Epithelial cell of proximal tubule (primary cell): ENCODE measurements around the gene TICRR. TPM values are rescaled to one million over a fixed set of nuclear protein-coding genes. Genes with fewer than 3 reads are reported as not detected.

Source experiments
- DNase-seq: peaks from one replicate; pipeline ENCODE4 v3.0.0-alpha.2; 2011; ENCODE audit warnings: low read depth
- H3K4me3 ChIP-seq: 2 replicates; pipeline ENCODE4 v1.5.1; 2011; ENCODE audit warnings: low read depth, mild to moderate bottlenecking, low read length
- total RNA-seq: library from RNA; depleted of rRNA; stranded (reverse); fragments of >200 nt; gene quantifications from 2 replicates; pipeline ENCODE4 v1.2.3, GENCODE V29; 2015
- TF ChIP-seq, protein P1 (sequence below): conservative IDR thresholded peaks from 2 replicates; pipeline ENCODE4 v1.5.1; 2012; ENCODE audit warnings: low read depth, mild to moderate bottlenecking, low read length

Gene TICRR
- total RNA-seq, 1 donor from 2014 or later = 13.1 TPM

DNA sequence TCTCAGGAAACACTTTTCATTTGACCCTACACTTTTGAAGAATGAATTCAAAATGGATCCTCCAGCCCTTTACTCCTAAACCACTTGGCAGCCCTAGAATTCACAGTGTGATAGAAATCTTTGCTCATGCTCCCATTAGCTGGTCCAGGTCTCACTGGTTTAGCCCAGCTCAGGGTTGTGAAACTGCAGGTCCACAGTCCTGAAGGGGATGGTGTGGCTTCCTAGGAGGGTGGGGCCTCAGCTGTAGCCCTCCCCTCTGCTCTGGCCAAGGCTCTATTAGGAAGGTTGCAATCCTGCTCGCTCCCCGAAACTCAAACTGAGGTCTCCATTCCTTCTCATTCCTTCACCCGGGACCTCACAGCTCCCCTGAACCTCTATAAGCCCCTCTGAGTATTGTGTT is 21.6 kb upstream of the TICRR start:
- no peak for DNase-seq

DNA sequence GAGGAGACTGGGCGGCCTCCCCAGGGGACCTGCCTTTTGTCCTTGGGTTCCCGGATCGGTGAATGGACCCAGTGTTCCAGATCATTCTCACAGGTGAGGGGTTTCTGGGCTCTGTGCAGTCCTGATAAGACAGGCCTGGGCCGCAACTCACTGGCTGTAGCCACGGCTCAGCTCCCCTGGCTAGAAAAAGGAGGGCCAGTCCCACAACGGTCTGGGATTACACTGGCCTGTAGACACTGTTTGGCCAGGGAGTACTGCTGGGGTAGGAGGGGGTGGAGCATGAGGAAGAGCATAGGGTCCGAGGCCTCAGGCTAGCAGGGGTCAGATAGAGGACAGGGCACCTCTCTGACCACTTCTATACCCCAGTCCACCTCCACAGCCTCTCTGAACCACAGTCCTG is 21.0 kb upstream of the TICRR start:
- TF ChIP-seq, protein P1, sequence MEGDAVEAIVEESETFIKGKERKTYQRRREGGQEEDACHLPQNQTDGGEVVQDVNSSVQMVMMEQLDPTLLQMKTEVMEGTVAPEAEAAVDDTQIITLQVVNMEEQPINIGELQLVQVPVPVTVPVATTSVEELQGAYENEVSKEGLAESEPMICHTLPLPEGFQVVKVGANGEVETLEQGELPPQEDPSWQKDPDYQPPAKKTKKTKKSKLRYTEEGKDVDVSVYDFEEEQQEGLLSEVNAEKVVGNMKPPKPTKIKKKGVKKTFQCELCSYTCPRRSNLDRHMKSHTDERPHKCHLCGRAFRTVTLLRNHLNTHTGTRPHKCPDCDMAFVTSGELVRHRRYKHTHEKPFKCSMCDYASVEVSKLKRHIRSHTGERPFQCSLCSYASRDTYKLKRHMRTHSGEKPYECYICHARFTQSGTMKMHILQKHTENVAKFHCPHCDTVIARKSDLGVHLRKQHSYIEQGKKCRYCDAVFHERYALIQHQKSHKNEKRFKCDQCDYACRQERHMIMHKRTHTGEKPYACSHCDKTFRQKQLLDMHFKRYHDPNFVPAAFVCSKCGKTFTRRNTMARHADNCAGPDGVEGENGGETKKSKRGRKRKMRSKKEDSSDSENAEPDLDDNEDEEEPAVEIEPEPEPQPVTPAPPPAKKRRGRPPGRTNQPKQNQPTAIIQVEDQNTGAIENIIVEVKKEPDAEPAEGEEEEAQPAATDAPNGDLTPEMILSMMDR = no peak
- no peak overlapping the region for H3K4me3 ChIP-seq
- DNase-seq = no peak

More for the DNA sequence above, 21.6 kb upstream of the TICRR start:
- H3K4me3 ChIP-seq = no peak overlapping the region
- TF ChIP-seq, protein P1 = no peak

DNA sequence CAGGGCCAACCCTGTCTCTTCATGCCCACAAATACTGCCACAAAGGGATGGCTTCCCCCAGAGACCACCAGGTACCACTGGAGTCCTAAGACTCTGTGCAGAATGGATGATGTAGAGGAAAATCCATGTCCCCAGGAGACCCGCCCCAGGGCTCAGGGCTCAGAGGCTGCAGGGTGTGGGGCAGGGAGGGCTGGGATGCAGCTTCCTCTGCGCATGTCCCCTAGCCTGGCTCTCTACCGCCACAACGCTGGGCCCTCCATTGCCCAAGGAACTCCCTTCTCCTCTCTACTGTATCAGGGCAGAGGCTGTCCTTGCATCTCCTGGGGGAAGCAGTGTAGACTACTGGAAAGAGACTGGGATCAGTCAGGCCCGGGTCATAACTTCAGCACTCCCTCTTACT is 19.5 kb upstream of the TICRR start:
- no peak for DNase-seq
- H3K4me3 ChIP-seq = no peak overlapping the region
- TF ChIP-seq, protein P1 = no peak

DNA sequence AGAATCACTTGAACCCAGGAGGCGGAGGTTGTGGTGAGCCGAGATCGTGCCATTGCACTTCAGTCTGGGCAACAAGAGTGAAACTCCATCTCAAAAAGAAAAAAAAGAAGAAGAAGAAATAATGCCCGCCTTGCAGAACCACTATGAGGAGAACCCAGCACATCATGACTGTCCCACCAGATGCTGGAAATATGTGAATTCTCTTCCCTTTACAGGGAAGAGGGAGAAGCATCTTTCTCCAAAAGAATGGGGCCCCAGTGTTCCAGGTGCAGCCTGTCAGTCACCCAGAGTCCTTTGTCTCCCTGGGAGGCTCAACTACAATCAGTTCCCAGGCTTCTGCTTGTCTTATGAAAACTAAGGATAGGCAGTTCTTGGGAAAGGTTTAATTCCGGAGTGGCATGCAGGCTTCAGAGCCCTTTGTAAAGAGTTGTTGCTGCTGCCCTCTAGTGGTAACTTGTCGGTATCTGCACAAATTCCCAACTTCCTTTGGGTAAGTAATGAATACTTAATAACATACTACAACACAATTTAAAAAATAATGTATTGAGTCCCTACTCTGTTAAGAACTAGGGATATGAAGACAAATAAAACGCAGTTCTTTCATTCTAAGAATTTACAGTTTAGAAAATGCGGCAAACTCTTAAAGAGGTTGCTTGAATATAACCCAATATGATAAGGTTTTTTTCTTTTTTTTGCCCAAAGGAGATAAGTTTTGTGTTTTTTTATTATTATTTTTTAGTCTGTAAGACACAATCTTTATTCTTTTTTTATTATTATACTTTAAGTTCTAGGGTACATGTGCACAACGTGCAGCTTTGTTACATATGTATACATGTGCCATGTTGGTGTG is 18.6 kb upstream of the TICRR start:
- TF ChIP-seq, protein P1 = peak; percentile 80
- no peak for DNase-seq
- H3K4me3 ChIP-seq = no peak overlapping the region

DNA sequence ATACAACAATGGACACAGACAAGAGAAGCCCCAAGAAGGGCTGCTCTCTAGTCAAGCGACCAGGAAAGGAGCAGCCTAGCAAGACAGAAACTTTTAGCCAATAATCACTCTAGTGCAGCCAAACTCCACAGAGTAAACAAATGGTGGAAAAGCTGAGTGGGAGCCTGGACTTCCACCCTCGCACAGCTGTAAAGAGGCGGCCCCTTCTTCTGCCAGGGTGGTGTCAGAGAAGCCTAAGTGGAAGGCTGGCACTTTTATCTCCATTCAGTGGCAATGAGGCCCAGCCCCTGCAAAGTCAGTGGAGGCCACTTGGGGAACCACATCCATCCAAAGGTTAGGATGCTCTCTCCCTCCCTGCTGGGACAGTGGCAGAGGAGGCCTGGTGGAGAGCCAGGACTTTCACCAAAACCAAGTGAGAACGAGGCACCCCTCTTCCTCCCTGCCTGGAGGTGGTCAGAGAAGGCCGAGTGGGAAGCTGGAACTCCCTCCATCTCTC is 15.5 kb upstream of the TICRR start:
- TF ChIP-seq, protein P1 = no peak
- DNase-seq = no peak
- H3K4me3 ChIP-seq = no peak overlapping the region

DNA sequence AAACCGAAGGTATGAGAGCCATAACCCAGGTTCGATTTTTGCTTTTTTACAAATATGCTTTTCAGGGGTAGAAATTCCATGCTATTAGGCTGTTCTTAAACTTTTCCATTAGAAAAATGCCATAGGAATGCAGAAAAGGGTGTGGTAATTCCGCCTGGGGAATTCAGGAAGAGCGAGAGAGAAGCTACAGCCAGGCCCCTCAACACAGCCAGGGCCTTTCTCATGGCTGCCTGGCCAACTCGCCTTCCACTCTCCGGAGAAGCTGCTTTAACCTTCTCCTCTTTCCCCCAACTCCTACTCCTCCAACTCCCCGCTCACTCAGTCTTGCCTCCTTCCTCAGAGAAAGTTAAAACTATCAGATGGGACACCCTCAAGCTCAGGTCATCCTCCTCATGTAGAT is 9.1 kb upstream of the TICRR start:
- no peak for DNase-seq
- TF ChIP-seq, protein P1 = no peak
- H3K4me3 ChIP-seq = no peak overlapping the region
